ENCODE results near the gene SRRM1.
"Not testable (repeated sequence)": the region's sequence is repeated elsewhere in the genome, so short reads cannot be mapped to it uniquely, and the experiment has no call there.

SRRM1 gene

GRCh38 chr1:24696041-24696755, 53.1 kb downstream of the SRRM1 start:
- no peak for DNase-seq

DNA sequence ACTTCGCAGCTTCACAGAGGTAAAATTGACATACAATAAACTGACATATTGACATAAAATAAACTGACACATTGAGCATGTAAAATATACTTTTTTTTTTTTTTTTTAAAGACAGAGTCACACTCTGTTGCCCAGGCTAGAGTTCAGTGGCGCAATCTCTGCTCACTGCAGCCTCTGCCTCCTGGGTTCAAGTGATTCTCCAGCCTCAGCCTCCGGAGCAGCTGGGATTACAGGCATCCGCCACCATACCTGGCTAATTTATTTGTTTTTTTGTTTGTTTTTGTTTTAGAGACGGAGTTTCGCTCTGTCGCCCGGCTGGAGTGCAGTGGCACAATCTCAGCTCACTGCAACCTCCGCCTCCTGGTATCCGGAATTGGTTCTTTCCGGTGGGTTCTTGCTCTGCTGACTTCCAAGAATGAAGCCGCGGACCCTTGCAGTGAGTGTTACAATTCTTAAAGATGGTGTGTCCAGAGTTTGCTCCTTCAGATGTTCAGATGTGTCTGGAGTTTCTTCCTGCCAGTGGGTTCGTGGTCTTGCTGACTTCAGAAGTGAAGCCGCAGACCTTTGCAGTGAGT, 53.7 kb downstream of the SRRM1 start:
- DNase-seq, result no peak

DNA sequence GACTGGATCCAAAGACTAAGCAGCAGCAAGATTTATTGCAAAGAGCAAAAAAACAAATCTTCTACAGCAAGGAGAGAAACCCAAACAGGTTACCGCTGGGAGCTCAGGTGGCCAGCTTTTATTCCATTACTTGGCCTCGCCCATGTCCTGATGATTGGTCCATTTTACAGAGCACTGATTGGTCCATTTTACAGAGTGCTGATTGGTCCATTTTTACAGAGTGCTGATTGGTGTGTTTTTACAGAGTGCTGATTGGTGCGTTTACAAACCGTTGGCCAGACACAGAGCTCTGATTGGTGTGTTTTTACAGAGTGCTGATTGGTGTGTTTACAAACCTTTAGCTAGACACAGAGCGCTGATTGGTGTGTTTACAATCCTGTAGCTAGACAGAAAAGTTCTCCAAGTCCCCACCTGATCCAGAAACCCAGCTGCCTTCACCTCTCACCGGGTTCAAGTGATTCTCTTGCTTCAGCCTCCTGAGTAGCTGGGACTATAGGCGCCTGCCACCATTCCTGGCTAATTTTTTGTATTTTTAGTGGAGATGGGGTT, 54.4 kb downstream of the SRRM1 start:
- not testable (repeated sequence) for DNase-seq

- not testable (repeated sequence) for DNase-seq
Observed at GRCh38 chr1:24698326-24698725, 55.2 kb downstream of the SRRM1 start.

GRCh38 chr1:24699628-24700027, 56.5 kb downstream of the SRRM1 start:
- no peak for DNase-seq

GRCh38 chr1:24702511-24703293, 59.6 kb downstream of the SRRM1 start:
- no peak for DNase-seq

GRCh38 chr1:24704411-24705259, 61.5 kb downstream of the SRRM1 start:
- DNase-seq, result peak; percentile 63

GRCh38 chr1:24705260-24706073, 62.4 kb downstream of the SRRM1 start:
- peak; percentile 87 for DNase-seq

- not testable (repeated sequence) for DNase-seq
Observed at GRCh38 chr1:24706074-24706389, 62.9 kb downstream of the SRRM1 start.

GRCh38 chr1:24707687-24708086, 64.6 kb downstream of the SRRM1 start:
- DNase-seq, result peak; percentile 54

DNA sequence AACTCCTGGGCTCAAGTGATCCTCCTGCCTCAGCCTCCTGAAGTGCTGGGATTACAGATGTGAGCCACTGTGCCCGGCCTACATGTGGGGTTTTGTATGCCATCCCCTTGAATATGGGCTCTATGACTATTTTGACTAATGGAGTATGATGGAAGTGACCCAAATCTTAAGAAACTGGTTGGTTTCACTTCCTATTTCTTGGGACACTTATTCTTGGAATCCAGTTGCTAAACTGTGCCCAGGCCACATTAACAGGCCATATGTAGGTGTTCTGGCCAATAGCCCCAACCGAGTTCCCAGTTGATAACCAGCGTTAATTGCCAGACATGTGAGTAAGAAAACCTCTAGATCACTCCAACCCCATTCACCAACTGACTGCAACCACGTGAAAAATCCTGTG, 65.8 kb downstream of the SRRM1 start:
- no peak for DNase-seq

DNA sequence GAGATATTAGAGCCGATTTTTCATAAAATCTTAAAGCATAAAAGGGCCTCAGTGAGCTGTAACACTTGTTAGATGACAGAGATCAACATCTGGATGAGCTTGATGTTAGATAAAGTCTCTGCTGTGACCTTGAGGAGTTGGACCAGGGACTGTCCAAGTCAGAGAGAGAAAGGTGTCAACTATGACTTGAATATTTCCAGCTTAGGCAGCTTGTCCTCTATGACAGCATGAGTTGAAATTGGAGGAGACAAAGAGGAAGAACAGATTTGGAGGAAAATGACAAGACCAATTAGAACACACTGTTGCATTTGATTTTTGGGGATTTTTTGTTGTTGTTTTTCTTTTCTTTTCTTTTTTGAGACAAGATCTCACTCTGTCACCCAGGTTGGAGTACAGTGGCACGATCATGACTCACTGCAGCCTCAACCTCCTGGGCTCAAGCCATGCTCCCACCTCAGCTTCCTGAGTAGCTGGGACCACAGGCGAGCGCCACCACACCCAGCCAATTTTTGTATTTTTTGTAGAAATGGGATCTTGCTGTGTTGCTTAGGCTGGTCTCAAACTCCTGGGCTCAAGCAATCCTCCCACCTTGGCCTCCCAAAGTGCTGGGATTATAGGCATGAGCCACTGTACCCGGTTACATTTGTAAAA, 66.8 kb downstream of the SRRM1 start:
- no peak for DNase-seq

- DNase-seq, result no peak
Observed at GRCh38 chr1:24711329-24711728, 68.2 kb downstream of the SRRM1 start.

- DNase-seq, result peak; percentile 76
Observed at GRCh38 chr1:24713176-24713575, 70.1 kb downstream of the SRRM1 start.

DNA sequence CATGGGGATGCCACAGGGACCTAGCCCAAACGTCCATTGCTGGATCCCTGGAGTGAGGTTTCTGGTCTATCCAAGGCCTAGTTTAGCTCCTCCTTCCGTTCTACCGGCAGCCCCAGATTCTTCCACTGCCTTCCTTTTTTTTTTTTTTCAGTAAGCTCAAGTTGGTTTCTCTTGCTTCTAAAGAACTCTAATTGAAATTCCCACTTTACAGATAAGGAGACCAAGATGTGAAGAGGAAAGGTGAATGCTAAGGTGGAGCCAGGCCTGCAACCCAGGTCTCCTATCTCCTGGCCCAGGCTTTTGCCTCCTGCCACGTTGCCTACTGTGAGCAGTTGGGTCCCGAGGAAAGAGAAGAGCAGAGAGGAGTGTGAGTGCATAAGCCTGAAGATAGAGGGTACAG, 70.6 kb downstream of the SRRM1 start:
- DNase-seq, result no peak

DNA sequence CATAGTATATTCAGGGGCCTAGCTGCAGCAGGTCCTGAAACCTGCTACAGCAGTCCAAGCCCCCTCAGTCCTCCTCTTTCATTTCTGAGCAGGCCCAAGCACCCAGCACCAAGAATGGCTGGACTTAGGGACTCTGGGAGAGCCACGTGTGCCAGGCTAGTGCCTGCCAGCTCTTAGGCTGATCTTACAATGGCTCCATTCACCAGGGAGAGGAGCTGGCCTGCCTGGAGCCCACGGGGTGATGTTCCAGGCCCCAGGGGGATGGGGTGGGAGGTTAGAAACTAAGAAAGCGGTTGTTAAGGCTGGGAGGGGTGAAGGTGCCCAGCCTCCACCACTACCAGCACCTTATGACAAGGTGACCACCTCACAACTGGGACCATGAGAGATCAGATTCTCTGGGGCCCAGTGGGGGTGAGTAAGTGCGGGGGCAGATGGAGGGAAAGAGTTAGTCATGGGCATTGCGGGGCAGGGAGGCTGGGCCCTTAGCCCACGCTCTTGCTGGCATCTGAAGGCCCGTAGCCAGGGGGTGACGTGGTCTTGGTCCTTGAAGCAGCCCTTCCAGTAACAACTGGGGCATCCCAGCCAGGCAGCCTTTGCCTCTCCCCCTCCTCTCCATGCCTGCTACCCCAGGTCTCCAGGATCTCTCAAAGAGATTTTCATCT, 71.9 kb downstream of the SRRM1 start:
- DNase-seq, result no peak

- DNase-seq, result no peak
Observed at GRCh38 chr1:24715658-24716057, 72.6 kb downstream of the SRRM1 start.

DNA sequence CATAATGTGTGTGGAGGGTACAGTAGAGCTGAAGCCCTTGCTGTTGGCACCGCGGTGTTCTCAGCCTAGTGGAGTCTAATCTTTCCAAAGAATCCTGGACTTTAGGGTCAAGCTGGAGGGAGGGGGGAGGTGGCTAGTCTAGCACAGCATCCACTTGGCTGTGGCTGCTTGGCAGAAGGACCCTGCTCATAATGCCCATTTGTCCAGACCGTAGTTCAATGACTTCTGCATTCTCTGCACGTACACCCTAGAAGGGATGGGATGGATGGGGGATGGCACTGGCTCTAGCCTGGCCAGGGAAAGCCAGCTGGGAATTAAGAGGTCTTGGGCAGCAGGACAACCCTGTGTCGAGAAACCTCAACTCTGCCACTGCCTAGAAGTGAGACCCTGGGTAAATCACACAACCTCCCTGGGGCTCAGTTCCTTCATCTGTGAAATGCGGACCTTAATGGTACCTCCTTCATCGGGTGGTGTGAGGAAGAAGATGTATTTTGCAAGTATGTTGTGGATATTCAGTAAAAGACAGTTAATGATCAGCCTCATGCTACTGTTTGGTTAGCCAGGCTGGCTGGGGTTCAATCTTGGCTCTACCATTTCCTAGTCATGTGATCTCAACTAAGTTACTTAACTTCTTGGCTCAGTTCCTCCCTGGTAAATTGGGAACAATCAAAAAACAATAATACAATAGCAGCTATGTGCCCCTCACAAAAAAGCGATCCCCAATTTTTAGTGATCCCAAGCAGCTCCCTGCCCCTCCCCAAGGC, 75.0 kb downstream of the SRRM1 start:
- no peak for DNase-seq

DNA sequence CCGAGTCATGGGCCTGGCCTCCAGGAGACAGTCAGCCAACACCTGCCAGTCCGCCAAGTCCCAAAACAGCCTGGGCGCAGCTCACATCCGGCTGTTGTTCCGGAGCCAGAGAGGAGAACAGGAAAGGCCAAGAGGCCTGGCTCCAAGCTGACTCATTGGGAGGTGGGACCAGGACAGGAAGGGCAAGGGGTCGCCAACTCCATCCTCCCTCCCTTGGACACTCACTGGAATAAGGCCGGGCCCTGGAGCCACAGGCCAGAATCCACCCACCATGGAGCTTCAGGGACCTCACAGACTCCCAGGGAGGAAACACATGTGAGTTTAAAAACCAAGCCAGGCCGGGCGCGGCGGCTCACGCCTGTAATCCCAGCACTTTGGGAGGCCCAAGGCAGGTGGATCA, 77.0 kb downstream of the SRRM1 start:
- no peak for DNase-seq

GRCh38 chr1:24721533-24721932, 78.4 kb downstream of the SRRM1 start:
- no peak for DNase-seq
